Thoracic aorta (tissue), 2 donors: ENCODE results near the gene DYNC2LI1. TPM values are rescaled to one million over a fixed set of nuclear protein-coding genes. Genes with fewer than 3 reads are reported as not detected.

Experiments
- ATAC-seq: fragments of 150-250 bp; one replicate; pipeline ENCODE4 v1.8.0; 2017; ENCODE audit warnings: low read depth; ENCODE audit not compliant: insufficient number of reproducible peaks, low FRiP score
- DNase-seq: peaks from one replicate; pipeline ENCODE4 v3.0.0-alpha.2; 2020; ENCODE audit warnings: low spot score
- H3K27ac ChIP-seq, 2 donors: fragments of 200-600 bp; sonication (generic); 1 replicate in 1 of 2; 2 replicates in 1 of 2; pipeline ENCODE4 v1.5.1; 2016; ENCODE audit warnings: mild to moderate bottlenecking in 2 of 2, moderate library complexity in 2 of 2
- H3K27me3 ChIP-seq: fragments of 200-600 bp; sonication (generic); replicated peaks from 2 replicates; pipeline ENCODE4 v1.6.0; 2016; ENCODE audit warnings: mild to moderate bottlenecking; ENCODE audit not compliant: insufficient read depth
- H3K36me3 ChIP-seq: fragments of 200-600 bp; sonication (generic); one replicate; pipeline ENCODE4 v1.5.1; 2016
- H3K4me1 ChIP-seq, 2 donors: fragments of 200-600 bp; sonication (generic); 1 replicate in 1 of 2; 2 replicates in 1 of 2; pipeline versions ENCODE4 v1.5.1 to v1.6.0; 2016; ENCODE audit warnings: low read depth in 2 of 2, mild to moderate bottlenecking in 1 of 2; ENCODE audit not compliant: control insufficient read depth in 1 of 2
- H3K4me3 ChIP-seq: fragments of 200-600 bp; sonication (generic); 2 replicates; pipeline ENCODE4 v1.5.1; 2016; ENCODE audit warnings: mild to moderate bottlenecking
- H3K9me3 ChIP-seq: fragments of 200-600 bp; sonication (generic); 2 replicates; pipeline ENCODE4 v1.5.1; 2016
- CTCF ChIP-seq: fragments of 200-600 bp; sonication (generic); IDR thresholded peaks from one replicate; pipeline ENCODE4 v1.5.1; 2019; ENCODE audit warnings: antibody characterized with exemption
- total RNA-seq, 2 donors: library from RNA; depleted of rRNA; stranded (reverse); fragments of >200 nt; gene quantifications; one replicate each; pipeline versions ENCODE4 v1.1.0 to v1.2.3, GENCODE V29; 2016

The DYNC2LI1 gene
- total RNA-seq, 2 donors from 2014 or later = 32.9 to 41.6 TPM

GRCh38 chr2:43837033-43837432 is 63.2 kb downstream of the DYNC2LI1 start:
- ATAC-seq = no peak
- no peaks in the 10 kb centered on the region for H3K9me3 ChIP-seq
- H3K27ac ChIP-seq = no peak overlapping the region
- no peaks in the 10 kb centered on the region for H3K4me1 ChIP-seq
- no peaks in the 10 kb centered on the region for H3K36me3 ChIP-seq
- no peak overlapping the region for H3K4me3 ChIP-seq
- H3K27me3 ChIP-seq = no peaks in the 10 kb centered on the region
- no peak for DNase-seq
- TF ChIP-seq CTCF = no peak

GRCh38 chr2:43837831-43838559 is 64.2 kb downstream of the DYNC2LI1 start:
- DNase-seq = no peak
- Histone ChIP-seq H3K27me3 (no peaks in the 10 kb centered on the region), H3K36me3 (no peaks in the 10 kb centered on the region), H3K4me3 (no peak overlapping the region), H3K27ac (no peak overlapping the region), H3K4me1 (no peaks in the 10 kb centered on the region), H3K9me3 (no peaks in the 10 kb centered on the region)
- ATAC-seq = no peak
- no peak for TF ChIP-seq CTCF

- Histone ChIP-seq H3K4me1 (no peaks in the 10 kb centered on the region), H3K27ac (no peak within 1 kb of the TSS), H3K36me3 (no peaks in the 10 kb centered on the region), H3K4me3 (no peak within 1 kb of the TSS), H3K9me3 (no peaks in the 10 kb centered on the region), H3K27me3 (no peaks in the 10 kb centered on the region)
- no peak for TF ChIP-seq CTCF
- DNase-seq (no peak), ATAC-seq (no peak)
Observed at GRCh38 chr2:43838560-43839267, 64.9 kb downstream of the DYNC2LI1 start, which contains the start of the genes ABCG5 and ABCG8. ABCG5 (minus strand) TSS chr2:43838839; CDS start chr2:43838679, 160 bp downstream. ABCG8 (plus strand) TSS chr2:43838971; CDS start chr2:43839054, 83 bp downstream.

GRCh38 chr2:43839776-43840564 is 66.1 kb downstream of the DYNC2LI1 start:
- H3K27me3 ChIP-seq = no peaks in the 10 kb centered on the region
- no peaks in the 10 kb centered on the region for H3K4me1 ChIP-seq
- no peak for DNase-seq
- TF ChIP-seq CTCF = no peak
- H3K9me3 ChIP-seq = no peaks in the 10 kb centered on the region
- no peak overlapping the region for H3K27ac ChIP-seq
- no peak for ATAC-seq
- H3K36me3 ChIP-seq = no peaks in the 10 kb centered on the region
- H3K4me3 ChIP-seq = no peak overlapping the region

GRCh38 chr2:43840965-43841364 is 67.1 kb downstream of the DYNC2LI1 start:
- ATAC-seq = no peak
- no peak overlapping the region for H3K4me3 ChIP-seq

More at GRCh38 chr2:43840965-43841364, 67.1 kb downstream of the DYNC2LI1 start:
- no peak for DNase-seq
- Histone ChIP-seq H3K36me3 (no peaks in the 10 kb centered on the region), H3K27me3 (no peaks in the 10 kb centered on the region), H3K9me3 (no peaks in the 10 kb centered on the region), H3K27ac (no peak overlapping the region), H3K4me1 (no peaks in the 10 kb centered on the region)
- no peak for TF ChIP-seq CTCF
